ENCODE results near the gene MFSD2B. TPM values are rescaled to one million over a fixed set of nuclear protein-coding genes. Genes with fewer than 3 reads are reported as not detected.

Gene MFSD2B
- total RNA-seq, 1 donor from 2014 or later, result not detected

DNA sequence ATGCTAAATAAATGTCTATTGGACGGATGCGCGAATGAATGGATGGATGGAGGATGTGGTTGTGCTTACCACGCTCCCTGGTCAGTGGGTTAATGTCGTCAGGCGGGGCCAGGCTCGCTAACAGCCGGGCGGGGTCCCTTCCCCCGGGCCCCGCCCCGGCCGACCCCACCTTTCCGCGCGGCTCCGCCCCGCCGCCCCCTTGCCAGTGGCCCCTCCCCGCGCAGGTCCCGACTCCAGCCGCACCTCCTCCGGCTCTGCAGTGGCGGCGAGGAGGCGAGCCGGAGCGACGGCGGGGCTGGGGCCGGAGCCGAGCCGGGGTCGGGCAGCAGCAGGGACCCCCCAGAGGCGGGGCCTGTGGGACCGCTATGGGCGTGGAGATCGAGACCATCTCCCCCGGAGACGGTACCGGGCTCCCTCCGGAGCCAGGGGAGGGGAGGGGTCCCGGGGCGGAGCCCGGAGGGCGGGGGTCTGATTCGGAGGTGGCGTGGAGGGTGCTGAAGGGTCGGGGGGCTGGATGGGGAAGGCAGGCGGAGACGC lies 39.7 kb downstream of the MFSD2B start, which contains the start of gene FKBP1B:
FKBP1B (plus strand) TSS at position 257 of the 537 bp plus-strand sequence; CDS start at position 366, 109 bp downstream.
- ATAC-seq, result peak; percentile 49

DNA sequence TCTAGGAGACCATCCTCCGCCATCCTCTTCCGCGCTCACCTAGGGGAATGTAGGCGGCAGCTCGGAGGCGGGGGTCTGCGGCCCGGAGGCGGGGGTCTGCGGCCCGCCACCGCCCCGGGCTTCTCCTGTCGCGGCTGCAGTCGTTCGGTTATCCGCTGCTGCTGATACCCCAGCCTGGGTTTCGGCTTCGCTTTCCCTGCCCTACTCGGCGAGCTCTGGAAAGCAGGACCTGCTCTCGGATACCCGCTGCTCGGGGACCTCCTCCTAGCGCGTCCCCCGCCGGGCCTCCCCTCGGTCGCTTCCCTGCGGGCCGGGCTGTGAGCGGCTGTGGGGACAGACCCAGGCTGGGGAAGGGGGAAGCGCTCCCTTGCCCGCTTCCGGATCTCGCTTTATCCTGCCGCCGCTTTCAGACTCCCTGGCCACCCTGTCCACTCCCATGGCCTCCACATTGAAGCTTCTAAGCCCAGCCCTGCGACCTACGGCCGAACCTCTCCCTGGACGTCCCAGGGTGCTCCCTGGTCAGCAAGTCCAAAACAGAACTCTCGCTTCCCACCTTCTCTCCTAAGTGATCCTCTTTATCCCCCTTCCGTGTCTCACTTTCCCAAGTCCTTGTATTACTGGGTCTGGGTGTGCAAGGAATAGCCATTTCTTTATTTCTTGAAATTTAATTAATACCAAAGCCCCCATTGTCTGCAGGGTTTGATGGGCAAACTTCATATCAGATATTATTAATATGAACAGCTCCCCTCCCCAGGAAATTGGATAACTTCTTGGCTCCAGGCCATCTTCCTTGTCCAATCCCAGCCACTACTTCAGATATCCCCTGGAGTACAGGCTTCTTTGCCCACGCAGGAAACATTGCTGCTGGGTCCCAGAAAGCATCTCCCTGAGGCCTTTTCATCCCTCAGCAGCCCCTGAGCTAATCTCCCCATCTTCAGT lies 40.4 kb downstream of the MFSD2B start:
- ATAC-seq (peak; percentile 22), DNase-seq (ENCODE audit: low spot score) (peak; percentile 47)

More for the DNA sequence above, 39.7 kb downstream of the MFSD2B start, which contains the start of gene FKBP1B:
- peak; percentile 58 for DNase-seq (ENCODE audit: low spot score)

DNA sequence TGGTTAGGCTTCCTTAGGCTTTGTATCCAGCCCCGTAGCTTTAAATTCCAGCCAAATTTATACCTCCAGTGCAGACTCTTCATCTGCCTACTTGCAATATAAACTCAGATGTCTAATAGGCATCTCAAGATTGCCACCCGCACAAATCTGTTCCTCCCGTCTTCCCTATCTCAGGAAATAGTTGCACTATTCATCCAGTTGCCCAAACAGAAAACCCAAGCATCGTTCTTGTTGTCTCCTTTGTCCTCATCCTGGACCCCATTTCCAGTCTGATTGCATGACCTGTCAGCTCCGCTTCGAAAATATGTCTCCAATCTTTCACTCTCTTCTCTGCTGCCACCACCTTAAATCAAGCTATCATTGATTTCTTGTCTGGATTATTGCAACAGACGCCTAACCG lies 41.9 kb downstream of the MFSD2B start:
- DNase-seq (ENCODE audit: low spot score) (no peak), ATAC-seq (no peak)

GRCh38 chr2:24052951-24053350 lies 43.1 kb downstream of the MFSD2B start:
- DNase-seq (ENCODE audit: low spot score) (no peak), ATAC-seq (no peak)

- ATAC-seq, result no peak
- no peak for DNase-seq (ENCODE audit: low spot score)
Observed at GRCh38 chr2:24054366-24055010, 44.6 kb downstream of the MFSD2B start.

DNA sequence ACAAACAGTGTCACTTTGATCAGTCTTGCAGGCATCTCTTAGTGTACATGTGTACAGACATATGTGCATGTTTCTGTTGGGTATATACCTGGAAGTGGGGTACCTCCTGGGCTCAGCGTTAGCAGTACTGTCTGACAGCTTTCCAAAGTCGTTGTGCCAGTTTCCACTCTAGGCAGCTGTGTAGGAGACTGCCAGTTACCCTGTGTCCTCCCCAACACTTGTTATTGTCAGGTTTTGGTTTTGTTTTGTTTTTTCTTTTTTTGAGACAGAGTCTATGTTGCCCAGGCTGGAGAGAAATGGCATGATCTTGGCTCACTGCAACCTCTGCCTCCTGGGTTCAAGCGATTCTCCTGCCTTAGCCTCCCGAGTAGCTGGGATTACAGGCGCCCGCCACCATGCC lies 45.9 kb downstream of the MFSD2B start:
- no peak for ATAC-seq
- no peak for DNase-seq (ENCODE audit: low spot score)

GRCh38 chr2:24058564-24059271 lies 48.8 kb downstream of the MFSD2B start:
- DNase-seq (ENCODE audit: low spot score) (no peak), ATAC-seq (no peak)

- DNase-seq (ENCODE audit: low spot score) (no peak), ATAC-seq (no peak)
Observed at GRCh38 chr2:24065341-24065740, 55.5 kb downstream of the MFSD2B start.

DNA sequence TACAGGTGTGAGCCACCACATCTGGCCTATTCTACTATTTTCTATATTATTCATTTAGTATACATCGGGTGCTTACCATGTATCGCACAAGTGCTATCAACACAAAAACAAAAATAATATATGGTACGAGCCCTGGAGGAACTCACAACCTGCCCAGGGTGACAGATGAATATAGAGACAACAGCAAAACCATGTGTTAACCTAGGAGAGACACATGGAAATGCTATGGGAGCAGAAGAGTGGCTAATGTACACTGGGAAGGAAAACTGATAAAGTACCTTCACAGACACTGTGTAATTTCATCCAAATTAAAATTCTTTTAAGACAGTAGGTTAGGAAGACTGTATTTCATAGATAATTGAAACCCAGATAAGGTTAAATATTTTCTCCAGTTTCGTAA lies 62.4 kb downstream of the MFSD2B start:
- ATAC-seq, result no peak
- DNase-seq (ENCODE audit: low spot score), result no peak

DNA sequence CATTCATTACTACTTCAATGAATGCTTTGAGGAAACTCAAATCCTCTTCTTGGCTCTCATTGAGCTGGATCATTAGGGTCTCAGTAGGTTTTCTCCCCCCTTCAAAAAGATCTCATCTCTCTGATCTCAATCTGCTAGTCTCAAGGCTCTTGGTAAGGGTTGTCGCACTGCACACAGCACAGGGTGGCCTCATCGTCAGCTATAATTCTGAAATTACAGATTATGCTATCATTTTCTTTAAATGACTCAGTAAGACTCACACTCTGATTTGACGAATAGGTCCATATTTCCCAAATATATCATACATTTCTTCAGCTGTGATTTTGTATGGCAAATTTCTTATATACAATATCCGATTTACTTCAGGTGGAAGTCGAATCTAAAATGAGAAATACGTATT lies 63.9 kb downstream of the MFSD2B start:
- ATAC-seq (no peak), DNase-seq (ENCODE audit: low spot score) (no peak)

DNA sequence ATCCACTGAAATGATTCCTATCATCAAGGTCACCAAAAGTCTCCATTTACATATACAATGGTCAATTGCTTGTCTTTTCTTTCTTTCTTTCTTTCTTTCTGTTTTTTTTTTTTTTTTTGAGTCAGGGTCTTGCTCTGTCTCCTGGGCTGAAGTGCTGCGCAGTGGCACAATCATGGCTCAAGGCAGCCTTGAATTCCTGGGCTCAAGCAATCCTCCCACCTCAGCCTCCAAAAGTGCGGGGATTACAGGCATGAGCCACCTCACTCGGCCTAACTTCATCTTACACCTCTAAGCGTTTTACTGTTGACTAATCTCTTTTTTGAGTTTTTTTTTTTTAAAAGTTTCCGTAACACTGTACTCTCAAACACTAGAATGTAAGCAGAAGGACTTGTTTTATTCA lies 65.4 kb downstream of the MFSD2B start:
- DNase-seq (ENCODE audit: low spot score), result no peak
- ATAC-seq, result no peak

Other genes with a start within 250 kb of the MFSD2B start
- gene ATAD2B, start 83.0 kb upstream of the MFSD2B start, total RNA-seq, result 11.1 TPM
- gene UBXN2A, start 69.6 kb upstream of the MFSD2B start, total RNA-seq, result 6.1 TPM
- 6.8 TPM for gene WDCP, start 37.3 kb downstream of the MFSD2B start, total RNA-seq
- gene FKBP1B, start 39.7 kb downstream of the MFSD2B start, total RNA-seq, result 9.5 TPM
- gene SF3B6, start 66.2 kb downstream of the MFSD2B start, total RNA-seq, result 28.1 TPM
- gene TP53I3, start 74.7 kb downstream of the MFSD2B start, total RNA-seq, result 8.0 TPM
- gene PFN4, start 113.2 kb downstream of the MFSD2B start, total RNA-seq, result 0.45 TPM
- gene FAM228B, start 113.4 kb downstream of the MFSD2B start, total RNA-seq, result 2.6 TPM
- 0.20 TPM for gene FAM228A, start 165.0 kb downstream of the MFSD2B start, total RNA-seq